K562 (cell line): ENCODE measurements around the gene CASKIN1. TPM values are rescaled to one million over a fixed set of nuclear protein-coding genes. Genes with fewer than 3 reads are reported as not detected.

Experiments used
- E4F1 ChIP-seq: fragments of 250-450 bp; sonication (Bioruptor Pico); IDR thresholded peaks from 2 replicates; pipeline ENCODE4 v1.5.0; 2021; ENCODE audit warnings: mild to moderate bottlenecking, borderline replicate concordance
- HNRNPLL ChIP-seq: fragments of 200-400 bp; formaldehyde crosslinking; IDR thresholded peaks from 2 replicates; pipeline ENCODE4 v1.6.1; 2017; ENCODE audit warnings: low read length, low read depth, mild to moderate bottlenecking; ENCODE audit not compliant: poor library complexity, severe bottlenecking
- JUNB ChIP-seq: fragments of 450-650 bp; formaldehyde crosslinking; conservative IDR thresholded peaks from 2 replicates; pipeline ENCODE4 v1.4.0; 2020; ENCODE audit warnings: mild to moderate bottlenecking
- KAT8 ChIP-seq: fragments of 450-650 bp; IDR thresholded peaks from 2 replicates; pipeline ENCODE4 v1.6.1; 2016; ENCODE audit warnings: low read depth, mild to moderate bottlenecking
- MAX ChIP-seq: sonication (generic); formaldehyde crosslinking; IDR thresholded peaks from 2 replicates; pipeline ENCODE4 v1.9.0; 2022; ENCODE audit warnings: mild to moderate bottlenecking, missing genetic modification reagents
- NFIX ChIP-seq: fragments of 250-450 bp; sonication (Bioruptor Pico); IDR thresholded peaks from 2 replicates; pipeline ENCODE4 v1.4.0; 2020; ENCODE audit warnings: low read depth, mild to moderate bottlenecking, moderate library complexity
- PATZ1 ChIP-seq: fragments of 250-450 bp; sonication (Bioruptor Pico); IDR thresholded peaks from 2 replicates; pipeline ENCODE4 v1.5.0; 2020; ENCODE audit warnings: mild to moderate bottlenecking, borderline replicate concordance
- RAD51 ChIP-seq: fragments of 450-650 bp; IDR thresholded peaks from 2 replicates; pipeline ENCODE4 v1.7.1; 2016; ENCODE audit warnings: low read depth, mild to moderate bottlenecking, borderline replicate concordance
- TARDBP ChIP-seq: fragments of 450-650 bp; IDR thresholded peaks from 2 replicates; pipeline ENCODE4 v1.6.1; 2016
- TFAP4 ChIP-seq: sonication (generic); formaldehyde crosslinking; IDR thresholded peaks from 2 replicates; pipeline ENCODE4 v1.8.0; 2022; ENCODE audit warnings: missing genetic modification reagents, mild to moderate bottlenecking, moderate library complexity, borderline replicate concordance
- U2AF2 ChIP-seq: fragments of 200-400 bp; formaldehyde crosslinking; optimal IDR thresholded peaks from 2 replicates; pipeline ENCODE3; 2017; ENCODE audit warnings: low read depth, mild to moderate bottlenecking, low read length
- ZBTB33 ChIP-seq: sonication (generic); formaldehyde crosslinking; IDR thresholded peaks from 2 replicates; pipeline ENCODE4 v1.8.1; 2023; ENCODE audit warnings: mild to moderate bottlenecking, missing genetic modification reagents
- ZNF175 ChIP-seq: fragments of 200-800 bp; sonication (Bioruptor generic); IDR thresholded peaks from 2 replicates; pipeline ENCODE4 v1.6.1; 2016; ENCODE audit warnings: low read depth, mild to moderate bottlenecking, missing genetic modification characterization, missing compliant biosample characterization
- ZNF282 ChIP-seq: sonication (generic); formaldehyde crosslinking; IDR thresholded peaks from 2 replicates; pipeline ENCODE4 v1.8.1; 2023; ENCODE audit warnings: missing genetic modification reagents
- ZNF592 ChIP-seq: fragments of 450-650 bp; IDR thresholded peaks from 2 replicates; pipeline ENCODE4 v1.6.1; 2017; ENCODE audit warnings: antibody characterized with exemption, mild to moderate bottlenecking
- polyA plus RNA-seq, 8 experiments: library from polyadenylated mRNA; depleted of rRNA in 4 of 8; stranded (reverse) in 5 of 8; unstranded in 3 of 8; fragments of >200 nt; fragmentation: Nextera tagmentation in 2 of 8; fragmentation: Illumina TruSeq in 1 of 8; extraction: Ambion mirVana in 2 of 8; extraction: Trizol in 1 of 8; gene quantifications; 2 replicates each; pipeline versions ENCODE4 v1.2.1 to v1.2.3, GENCODE V29; 2011 to 2014; ENCODE audit warnings: inconsistent platforms in 1 of 8, missing spikeins in 1 of 8
- total RNA-seq, 7 experiments: library from RNA; depleted of rRNA in 6 of 7; stranded (reverse); fragments of >200 nt in 6 of 7; fragmentation: Illumina TruSeq in 2 of 7; extraction: Trizol in 2 of 7; gene quantifications; 2 replicates each; pipeline versions ENCODE4 v1.2.1 to v1.2.3, GENCODE V29; 2011 to 2021; ENCODE audit warnings: low replicate concordance in 1 of 7

The CASKIN1 gene
- total and polyA plus RNA-seq, 9 of the 15 experiments (the other 6 are each of a cell fraction or from before 2014, with no cell fraction given) = 0.15 to 4.5 (median 1.5) TPM; not detected in 2

GRCh38 chr16:2205967-2206313, 9.5 kb upstream of the CASKIN1 start (continued):
- TF ChIP-seq ZNF282 (CRISPR knock-in tag) = no peak
- TF ChIP-seq JUNB (CRISPR knock-in tag) = no peak
- TF ChIP-seq TARDBP = no peak
- no peak for TF ChIP-seq ZNF175 (CRISPR knock-in tag)
- no peak for TF ChIP-seq PATZ1 (CRISPR knock-in tag)
- TF ChIP-seq ZBTB33 (CRISPR knock-in tag) = 0 out of 2 replicates have a peak, but pooled peaks have one; percentile 2
- no peak for TF ChIP-seq TFAP4 (CRISPR knock-in tag)
- TF ChIP-seq KAT8 = no peak
- TF ChIP-seq ZNF592 = peak; percentile 84; the same call in 1 of the 2 replicates
- TF ChIP-seq MAX (CRISPR knock-in tag) = 0 out of 2 replicates have a peak, but pooled peaks have one; percentile 9
- TF ChIP-seq RAD51 = no peak
- no peak for TF ChIP-seq HNRNPLL
- no peak for TF ChIP-seq NFIX (CRISPR knock-in tag)
- TF ChIP-seq U2AF2 = no peak
- no peak for TF ChIP-seq E4F1 (CRISPR knock-in tag)
